MCF 10A (cell line): ENCODE data around the gene RACGAP1. TPM values are rescaled to one million over a fixed set of nuclear protein-coding genes. Genes with fewer than 3 reads are reported as not detected.

Source experiments
- BruUV-seq: library from RNA; stranded (reverse); fragments of 400-500 nt; replicated peaks from 2 replicates; lab custom pipeline; 2021; lab: Mats Ljungman, UMichigan
- CTCF ChIA-PET: fragments of 300-600 bp; sonication (Branson Sonifier 250); formaldehyde crosslinking; extraction: SDS; loops from one replicate; lab custom pipeline; 2021; ENCODE audit warnings: antibody characterized with exemption, inconsistent platforms; lab: Yijun Ruan, JAX
- POLR2A ChIA-PET: fragments of 300-600, 350-650 bp; sonication (Branson Sonifier 250); formaldehyde crosslinking; extraction: SDS; loops from one replicate; lab custom pipeline; 2020; ENCODE audit warnings: antibody characterized with exemption, inconsistent platforms; lab: Yijun Ruan, JAX
- DNase-seq: peaks from one replicate; pipeline ENCODE4 v3.0.0-alpha.2; 2018; ENCODE audit not compliant: unreplicated experiment
- H3K27ac Mint-ChIP-seq: one replicate; pipeline ENCODE4 v1.8.0; 2022; ENCODE audit warnings: mild to moderate bottlenecking, low read depth, mixed read lengths; ENCODE audit not compliant: unreplicated experiment
- H3K27me3 Mint-ChIP-seq: one replicate; pipeline ENCODE4 v1.8.0; 2022; ENCODE audit warnings: mixed read lengths; ENCODE audit not compliant: insufficient read depth, unreplicated experiment
- H3K36me3 Mint-ChIP-seq: one replicate; pipeline ENCODE4 v1.8.0; 2022; ENCODE audit warnings: mild to moderate bottlenecking, moderate library complexity, mixed read lengths; ENCODE audit not compliant: insufficient read depth, unreplicated experiment
- H3K4me1 Mint-ChIP-seq: one replicate; pipeline ENCODE4 v1.8.0; 2022; ENCODE audit warnings: mixed read lengths; ENCODE audit not compliant: insufficient read depth, unreplicated experiment
- H3K4me3 Mint-ChIP-seq: one replicate; pipeline ENCODE4 v1.8.0; 2022; ENCODE audit warnings: mild to moderate bottlenecking, moderate library complexity, mixed read lengths; ENCODE audit not compliant: unreplicated experiment
- H3K9me3 Mint-ChIP-seq: one replicate; pipeline ENCODE4 v1.8.0; 2022; ENCODE audit warnings: mixed read lengths; ENCODE audit not compliant: unreplicated experiment
- CTCF ChIP-seq: fragments of 200-600 bp; IDR thresholded peaks from one replicate; pipeline ENCODE4 v1.8.0; 2022; ENCODE audit warnings: antibody characterized with exemption, mild to moderate bottlenecking; ENCODE audit not compliant: unreplicated experiment
- intact Hi-C: fragments of 100-400 bp; cut with micrococcal nuclease; formaldehyde crosslinking; loops from 2 replicates; pipeline ENCODE4 v1.14.1; 2022
- total RNA-seq: library from RNA; stranded (reverse); gene quantifications from 2 replicates; pipeline ENCODE4 v1.2.3, GENCODE V29; 2022

RACGAP1 gene
- total RNA-seq, 1 experiment from 2014 or later = 67.9 TPM

DNA sequence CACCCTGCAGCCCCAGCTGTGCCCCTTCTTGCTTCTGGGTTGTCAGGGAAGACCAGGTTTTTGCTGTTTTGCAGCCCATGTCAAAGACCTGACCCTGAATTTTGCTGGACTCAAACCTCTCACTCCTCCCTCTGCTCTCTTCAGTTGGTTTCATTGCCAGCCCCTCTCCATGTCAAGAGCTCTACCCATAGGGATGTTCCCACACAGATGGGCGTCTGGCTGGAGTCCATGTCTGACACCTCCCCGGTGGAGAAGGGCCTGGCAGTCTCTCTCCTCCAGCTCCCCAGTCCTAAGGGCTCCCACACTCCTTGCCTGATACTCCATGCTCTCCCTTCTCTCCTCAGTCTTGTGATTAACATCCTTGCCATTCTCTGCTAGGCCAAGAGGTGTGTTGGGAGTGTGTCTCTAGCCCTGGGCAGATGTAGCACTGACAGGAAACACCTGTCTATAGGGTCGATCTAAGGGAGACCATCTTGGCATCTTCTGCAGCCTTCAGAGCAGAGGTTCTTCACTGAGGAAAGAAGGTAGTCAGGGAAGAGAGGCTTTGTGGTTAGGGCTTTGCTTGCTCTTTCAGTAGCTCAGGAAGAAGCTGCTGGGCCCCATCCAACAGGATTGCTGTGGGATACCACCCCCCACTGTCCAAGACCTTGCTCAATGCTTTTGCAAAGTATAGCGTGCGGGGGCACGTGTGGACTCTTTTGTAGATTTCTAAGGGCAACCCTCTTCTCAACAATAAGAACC is 36.8 kb upstream of the RACGAP1 start:
- Mint-ChIP-seq H3K27me3 (peaks cover 1% of the 10 kb centered on the region), H3K9me3 (no peaks in the 10 kb centered on the region), H3K27ac (no peak overlapping the region), H3K4me1 (peaks cover 6% of the 10 kb centered on the region), H3K4me3 (no peak overlapping the region), H3K36me3 (no peaks in the 10 kb centered on the region)
- BruUV-seq = no TSS peak
- DNase-seq = no peak
- intact Hi-C loops = no loop called here
- CTCF ChIA-PET = interaction anchor here (0.6 to 2.3 kb wide), 9 partner anchors 9 to 1975 kb away, joined by 3 to 14 read pairs (median 4); no protein-coding TSS in a partner anchor
- no peak for TF ChIP-seq CTCF
- POLR2A ChIA-PET = no interaction called here

DNA sequence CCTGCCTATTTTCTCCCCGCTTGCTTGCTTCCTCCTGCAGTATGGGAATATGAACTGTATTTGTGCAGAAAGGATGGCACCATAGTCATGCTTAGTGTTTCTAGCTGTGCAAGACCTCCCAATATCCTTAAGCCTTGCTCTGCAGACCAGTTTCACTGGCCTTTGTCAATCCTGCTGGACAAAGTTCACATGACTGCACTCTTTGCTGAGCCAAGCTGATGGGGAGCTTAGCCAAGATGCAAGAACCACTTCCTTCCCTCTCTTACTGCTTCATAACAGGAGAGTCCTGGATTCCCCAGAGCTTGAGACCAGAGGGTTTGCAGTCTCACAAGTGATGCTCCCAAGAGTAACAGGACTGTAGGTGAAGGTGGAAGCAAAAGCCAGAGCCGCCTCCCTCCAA is 35.9 kb upstream of the RACGAP1 start:
- no peak for DNase-seq
- no TSS peak for BruUV-seq
- H3K36me3 Mint-ChIP-seq = no peaks in the 10 kb centered on the region
- peaks cover 16% of the 10 kb centered on the region for H3K4me1 Mint-ChIP-seq
- POLR2A ChIA-PET = interaction anchor here (1.6 kb wide), 1 partner anchor 35 kb away, joined by 3 read pairs; no protein-coding TSS in a partner anchor
- no peaks in the 10 kb centered on the region for H3K9me3 Mint-ChIP-seq
- no peak for TF ChIP-seq CTCF
- peaks cover 11% of the 10 kb centered on the region for H3K27me3 Mint-ChIP-seq
- H3K27ac Mint-ChIP-seq = no peak overlapping the region
- intact Hi-C loops = no loop called here
- no peak overlapping the region for H3K4me3 Mint-ChIP-seq
- CTCF ChIA-PET = interaction anchor here (0.6 to 2.3 kb wide), 6 partner anchors 8 to 1975 kb away, joined by 3 to 14 read pairs (median 4); no protein-coding TSS in a partner anchor

- CTCF ChIA-PET = interaction anchor here (0.6 to 2.3 kb wide), 4 partner anchors 21 to 94 kb away, joined by 3 to 9 read pairs (median 3); no protein-coding TSS in a partner anchor
- DNase-seq = no peak
- H3K27ac Mint-ChIP-seq = no peak overlapping the region
- POLR2A ChIA-PET = interaction anchor here (1.1 to 1.6 kb wide), 2 partner anchors 10 to 34 kb away, joined by 3 to 4 read pairs; no protein-coding TSS in a partner anchor
- H3K27me3 Mint-ChIP-seq = peaks cover 14% of the 10 kb centered on the region
- H3K4me1 Mint-ChIP-seq = peaks cover 23% of the 10 kb centered on the region
- intact Hi-C loops = no loop called here
- TF ChIP-seq CTCF = no peak
- H3K36me3 Mint-ChIP-seq = no peaks in the 10 kb centered on the region
- no peak overlapping the region for H3K4me3 Mint-ChIP-seq
- H3K9me3 Mint-ChIP-seq = no peaks in the 10 kb centered on the region
- no TSS peak for BruUV-seq
Observed at GRCh38 chr12:50060120-50060468, 34.8 kb upstream of the RACGAP1 start.

GRCh38 chr12:50059440-50060119 is 34.3 kb upstream of the RACGAP1 start:
- no peak for TF ChIP-seq CTCF
- no TSS peak for BruUV-seq
- Mint-ChIP-seq H3K4me3 (no peak overlapping the region), H3K36me3 (no peaks in the 10 kb centered on the region), H3K4me1 (peaks cover 23% of the 10 kb centered on the region), H3K27me3 (peaks cover 14% of the 10 kb centered on the region), H3K27ac (no peak overlapping the region), H3K9me3 (no peaks in the 10 kb centered on the region)
- ChIA-PET POLR2A (interaction anchor here (1.0 to 1.1 kb wide), 2 partner anchors 10 to 77 kb away, joined by 3 to 4 read pairs; no protein-coding TSS in a partner anchor), CTCF (interaction anchor here (0.6 to 2.3 kb wide), 6 partner anchors 11 to 94 kb away, joined by 3 to 9 read pairs (median 3); no protein-coding TSS in a partner anchor)
- intact Hi-C loops = loop anchor here (5.0 kb wide), 1 partner anchor 282 kb away; no protein-coding TSS in a partner anchor
- no peak for DNase-seq
